SU-DHL-6 (cell line): ENCODE measurements around the gene PRODH2.
"Not testable (repeated sequence)": the region's sequence is repeated elsewhere in the genome, so short reads cannot be mapped to it uniquely, and the experiment has no call there.

Experiments
- H2AFZ ChIP-seq: fragments of 200-600 bp; sonication (generic); 2 replicates; pipeline ENCODE4 v1.6.1; 2014; ENCODE audit warnings: low read depth, mild to moderate bottlenecking, moderate library complexity, mixed read lengths, antibody characterized with exemption, low read length; ENCODE audit not compliant: severe bottlenecking
- H3F3A ChIP-seq: fragments of 200-600 bp; shearing (Covaris generic); 2 replicates; pipeline ENCODE4 v1.6.0; 2016; ENCODE audit warnings: antibody characterized with exemption, mild to moderate bottlenecking; ENCODE audit not compliant: insufficient read depth
- H3K27ac ChIP-seq: fragments of 200-600 bp; sonication (generic); 2 replicates; pipeline ENCODE4 v1.5.1; 2016; ENCODE audit warnings: low read depth, mild to moderate bottlenecking, low read length, moderate library complexity, mixed read lengths
- H3K27me3 ChIP-seq: fragments of 200-600 bp; sonication (generic), shearing (Covaris generic); 2 replicates; pipeline ENCODE4 v1.6.0; 2014; ENCODE audit warnings: mild to moderate bottlenecking, low read length
- H3K36me3 ChIP-seq: fragments of 200-600 bp; sonication (generic); 2 replicates; pipeline ENCODE4 v1.6.1; 2014; ENCODE audit warnings: mild to moderate bottlenecking, low read length, mixed read lengths
- H3K4me2 ChIP-seq: fragments of 300-600, 200-600 bp; shearing (Covaris generic), sonication (generic); 2 replicates; pipeline ENCODE4 v1.6.0; 2014; ENCODE audit warnings: low read length, low read depth, mild to moderate bottlenecking; ENCODE audit not compliant: poor library complexity, severe bottlenecking
- H3K4me3 ChIP-seq: fragments of 200-600 bp; sonication (generic); 2 replicates; pipeline ENCODE4 v1.5.1; 2014; ENCODE audit warnings: antibody characterized with exemption, low read length, mild to moderate bottlenecking, mixed read lengths; ENCODE audit not compliant: insufficient read depth, poor library complexity, severe bottlenecking
- H3K79me2 ChIP-seq: fragments of 200-600 bp; sonication (generic); 2 replicates; pipeline ENCODE4 v1.6.1; 2014; ENCODE audit warnings: mild to moderate bottlenecking, low read length, moderate library complexity; ENCODE audit not compliant: insufficient read depth
- H3K9ac ChIP-seq: fragments of 200-600 bp; sonication (generic); 2 replicates; pipeline ENCODE4 v1.7.0; 2014; ENCODE audit warnings: mild to moderate bottlenecking, low read length
- H3K9me2 ChIP-seq: fragments of 200-600 bp; sonication (generic); replicated peaks from 2 replicates; pipeline ENCODE4 v1.6.1; 2014; ENCODE audit warnings: low read length; ENCODE audit not compliant: insufficient read depth
- H3K9me3 ChIP-seq: fragments of 200-600 bp; sonication (generic); 2 replicates; pipeline ENCODE4 v1.6.1; 2014; ENCODE audit warnings: low read length, mixed read lengths; ENCODE audit not compliant: insufficient read depth
- H4K20me1 ChIP-seq: fragments of 200-600 bp; sonication (generic); 2 replicates; pipeline ENCODE4 v1.6.1; 2014; ENCODE audit warnings: low read depth, mild to moderate bottlenecking, antibody characterized with exemption, low read length, moderate library complexity, mixed read lengths
- EZH2phosphoT487 ChIP-seq: fragments of 200-600 bp; sonication (generic), shearing (Covaris generic); conservative IDR thresholded peaks from 2 replicates; pipeline ENCODE4 v1.6.1; 2018; ENCODE audit warnings: mild to moderate bottlenecking, antibody characterized with exemption, low read length, moderate library complexity, mixed read lengths
- TF ChIP-seq, protein P1 (sequence below): fragments of 200-600 bp; sonication (generic); IDR thresholded peaks from one replicate; pipeline ENCODE4 v1.5.1; 2017; ENCODE audit warnings: antibody characterized with exemption, mild to moderate bottlenecking, low read length, moderate library complexity; ENCODE audit not compliant: insufficient read depth, poor library complexity, severe bottlenecking

Gene PRODH2

DNA sequence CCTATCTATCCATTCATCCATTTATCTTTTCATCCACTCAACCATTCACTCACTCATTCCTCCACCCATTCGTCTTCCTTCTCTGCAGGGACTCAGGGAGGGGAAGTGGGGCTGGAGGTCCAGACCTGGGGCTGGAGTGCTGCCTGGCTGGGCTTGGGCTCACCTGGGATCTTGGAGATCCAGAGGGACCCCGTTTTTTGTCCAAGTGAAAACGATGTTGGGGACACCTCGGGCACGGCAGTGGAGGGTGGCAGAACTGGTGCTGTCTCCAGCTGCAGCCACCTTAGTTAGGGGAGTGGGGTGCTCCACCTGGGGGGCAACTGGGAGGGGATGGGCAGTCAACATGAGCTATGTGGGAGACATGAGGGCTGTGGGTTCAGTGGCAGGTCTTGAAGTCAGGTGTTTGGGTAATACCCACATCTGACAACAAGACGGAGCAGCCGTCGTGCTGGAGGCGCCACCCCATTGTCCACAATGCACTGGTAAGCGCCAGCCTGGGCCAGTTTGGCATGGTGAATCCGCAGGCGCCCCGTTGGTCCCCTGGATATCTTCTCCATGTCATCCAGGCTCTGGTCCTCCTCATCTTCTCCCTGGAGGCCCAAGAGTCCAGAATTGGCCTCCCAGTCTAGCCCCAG is 29.4 kb upstream of the PRODH2 start:
- Histone ChIP-seq H3K79me2 (no peaks in the 10 kb centered on the region), H3K27me3 (no peaks in the 10 kb centered on the region), H3K27ac (no peak overlapping the region), H3K4me3 (no peak overlapping the region), H3K9me3 (no peaks in the 10 kb centered on the region), H3K36me3 (no peaks in the 10 kb centered on the region), H3K9ac (no peak overlapping the region), H3F3A (no peaks in the 10 kb centered on the region), H2AFZ (no peak overlapping the region), H3K4me2 (no peak overlapping the region), H4K20me1 (no peaks in the 10 kb centered on the region), H3K9me2 (no peaks in the 10 kb centered on the region)
- no peak for TF ChIP-seq EZH2phosphoT487
- TF ChIP-seq, protein P1, sequence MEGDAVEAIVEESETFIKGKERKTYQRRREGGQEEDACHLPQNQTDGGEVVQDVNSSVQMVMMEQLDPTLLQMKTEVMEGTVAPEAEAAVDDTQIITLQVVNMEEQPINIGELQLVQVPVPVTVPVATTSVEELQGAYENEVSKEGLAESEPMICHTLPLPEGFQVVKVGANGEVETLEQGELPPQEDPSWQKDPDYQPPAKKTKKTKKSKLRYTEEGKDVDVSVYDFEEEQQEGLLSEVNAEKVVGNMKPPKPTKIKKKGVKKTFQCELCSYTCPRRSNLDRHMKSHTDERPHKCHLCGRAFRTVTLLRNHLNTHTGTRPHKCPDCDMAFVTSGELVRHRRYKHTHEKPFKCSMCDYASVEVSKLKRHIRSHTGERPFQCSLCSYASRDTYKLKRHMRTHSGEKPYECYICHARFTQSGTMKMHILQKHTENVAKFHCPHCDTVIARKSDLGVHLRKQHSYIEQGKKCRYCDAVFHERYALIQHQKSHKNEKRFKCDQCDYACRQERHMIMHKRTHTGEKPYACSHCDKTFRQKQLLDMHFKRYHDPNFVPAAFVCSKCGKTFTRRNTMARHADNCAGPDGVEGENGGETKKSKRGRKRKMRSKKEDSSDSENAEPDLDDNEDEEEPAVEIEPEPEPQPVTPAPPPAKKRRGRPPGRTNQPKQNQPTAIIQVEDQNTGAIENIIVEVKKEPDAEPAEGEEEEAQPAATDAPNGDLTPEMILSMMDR = no peak

DNA sequence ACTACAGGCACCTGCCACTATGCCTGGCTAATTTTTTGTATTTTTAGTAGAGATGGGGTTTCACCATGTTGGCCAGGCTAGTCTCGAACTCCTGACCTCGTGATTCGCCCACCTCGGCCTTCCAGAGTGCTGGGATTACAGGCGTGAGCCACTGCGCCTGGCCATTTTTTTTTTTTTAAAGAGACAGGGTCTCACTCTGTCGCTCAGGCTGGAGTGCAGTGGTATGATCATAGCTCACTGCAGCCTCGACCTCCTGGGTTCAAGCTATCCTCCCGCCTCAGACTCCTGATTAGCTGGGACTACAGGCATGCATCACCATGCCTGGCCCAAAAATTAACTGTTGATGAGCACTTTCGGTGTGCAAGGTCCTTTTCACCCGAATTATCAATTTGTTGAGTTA is 23.5 kb upstream of the PRODH2 start:
- not testable (repeated sequence) for H3K79me2 ChIP-seq, H3K9me3 ChIP-seq, H3K27me3 ChIP-seq, H3K4me3 ChIP-seq, H3K36me3 ChIP-seq, H3K27ac ChIP-seq, H4K20me1 ChIP-seq, H3K4me2 ChIP-seq, H3K9ac ChIP-seq, H2AFZ ChIP-seq, H3F3A ChIP-seq, H3K9me2 ChIP-seq

DNA sequence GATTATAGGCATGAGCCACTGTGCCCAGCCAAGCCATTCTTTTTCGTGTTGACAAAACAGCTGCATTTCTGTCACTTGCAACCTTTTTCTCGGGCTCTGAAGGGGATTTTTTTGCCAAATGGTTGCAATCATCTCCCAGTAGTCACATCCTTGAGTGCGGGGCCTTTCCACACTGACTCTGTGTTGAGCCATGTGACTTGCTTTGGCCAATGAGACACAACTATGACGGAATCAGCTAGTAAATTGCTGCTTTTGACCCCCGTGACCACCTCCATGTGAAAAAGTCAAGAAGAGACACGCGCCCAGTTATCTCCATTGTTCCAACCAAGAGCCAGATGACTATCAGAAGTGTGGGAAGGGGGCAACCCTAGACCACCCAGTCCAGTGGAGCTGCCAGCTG is 21.3 kb upstream of the PRODH2 start:
- no peak overlapping the region for H2AFZ ChIP-seq
- H3K9me2 ChIP-seq = no peaks in the 10 kb centered on the region
- no peaks in the 10 kb centered on the region for H3F3A ChIP-seq
- no peaks in the 10 kb centered on the region for H3K79me2 ChIP-seq
- no peak overlapping the region for H3K27ac ChIP-seq
- no peaks in the 10 kb centered on the region for H4K20me1 ChIP-seq
- no peaks in the 10 kb centered on the region for H3K36me3 ChIP-seq
- H3K9me3 ChIP-seq = no peaks in the 10 kb centered on the region
- no peak overlapping the region for H3K4me3 ChIP-seq
- H3K4me2 ChIP-seq = no peak overlapping the region
- TF ChIP-seq, protein P1 = no peak
- TF ChIP-seq EZH2phosphoT487 = no peak
- no peak overlapping the region for H3K9ac ChIP-seq
- no peaks in the 10 kb centered on the region for H3K27me3 ChIP-seq

DNA sequence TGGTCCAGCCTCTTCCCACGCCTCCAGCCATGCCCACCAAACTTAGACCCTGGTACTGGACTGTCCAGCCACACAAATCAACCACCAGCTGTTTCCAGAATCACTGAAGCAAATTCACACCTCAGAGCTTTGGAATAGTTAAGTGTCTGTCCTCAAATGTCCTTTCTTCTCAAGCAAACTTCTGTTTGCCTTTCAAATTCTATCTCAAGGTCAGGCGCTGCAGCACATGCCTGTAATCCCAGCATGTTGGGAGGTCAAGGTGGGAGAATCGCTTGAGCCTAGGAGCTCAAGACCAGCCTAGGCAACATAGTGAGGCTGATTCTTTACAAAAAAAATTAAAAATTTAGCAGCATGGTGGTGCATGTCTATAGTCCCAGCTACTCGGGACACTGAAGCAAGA is 19.4 kb upstream of the PRODH2 start:
- no peak overlapping the region for H3K4me3 ChIP-seq
- no peak overlapping the region for H3K27ac ChIP-seq
- no peaks in the 10 kb centered on the region for H3K79me2 ChIP-seq
- no peak overlapping the region for H3K4me2 ChIP-seq
- no peaks in the 10 kb centered on the region for H3F3A ChIP-seq
- no peaks in the 10 kb centered on the region for H4K20me1 ChIP-seq
- no peaks in the 10 kb centered on the region for H3K9me2 ChIP-seq
- H3K9ac ChIP-seq = no peak overlapping the region
- H3K9me3 ChIP-seq = no peaks in the 10 kb centered on the region
- H2AFZ ChIP-seq = no peak overlapping the region
- no peaks in the 10 kb centered on the region for H3K27me3 ChIP-seq
- no peak for TF ChIP-seq EZH2phosphoT487
- no peaks in the 10 kb centered on the region for H3K36me3 ChIP-seq
